ENCODE data around the gene DIP2C.

DNA sequence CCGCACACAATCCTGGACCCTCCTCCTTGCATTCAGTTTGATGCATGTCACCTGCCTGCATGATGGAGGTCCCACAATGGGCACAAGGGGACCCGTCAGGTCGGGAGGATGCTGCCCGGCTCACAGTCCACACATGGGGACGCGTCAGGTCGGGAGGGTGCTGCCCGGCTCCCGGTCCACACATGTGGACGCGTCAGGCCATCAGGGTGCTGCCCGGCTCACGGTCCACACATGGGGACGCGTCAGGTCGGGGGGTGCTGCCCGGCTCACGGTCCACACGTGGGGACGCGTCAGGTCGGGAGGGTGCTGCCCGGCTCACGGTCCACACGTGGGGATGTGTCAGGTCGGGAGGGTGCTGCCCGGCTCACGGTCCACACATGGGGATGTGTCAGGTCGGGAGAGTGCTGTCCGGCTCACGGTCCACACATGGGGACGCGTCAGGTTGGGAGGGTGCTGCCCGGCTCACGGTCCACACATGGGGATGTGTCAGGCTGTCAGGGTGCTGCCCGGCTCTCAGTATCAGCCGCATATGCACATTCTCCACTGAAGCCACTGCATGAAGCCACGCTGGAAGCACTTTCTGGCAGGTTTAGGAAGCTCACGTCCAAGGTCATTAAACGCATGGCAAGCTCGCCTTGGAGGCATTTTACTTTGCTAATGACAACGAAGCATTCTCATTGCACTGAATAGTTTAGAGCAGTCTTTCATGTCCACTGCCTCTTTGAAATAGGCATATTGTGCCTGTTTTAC lies 50.3 kb downstream of the DIP2C start:
- TF ChIP-seq POLR2A (IDR thresholded peaks at IDR 0.05), result no peak
- no peak for TF ChIP-seq CTCF (IDR thresholded peaks at IDR 0.05)

All from prostate gland (tissue), 2 donors.